RWPE2 (cell line): ENCODE measurements around the gene OTOF.

Experiments
- ATAC-seq: fragments of 200-7000 bp; cut with Tn5 transposase; 3 replicates; pipeline ENCODE4 v1.9.1; 2021; ENCODE audit warnings: low read depth
- DNase-seq: peaks from one replicate; pipeline ENCODE4 v3.0.0-alpha.2; 2020; ENCODE audit warnings: low spot score
- H3K27ac ChIP-seq: fragments of 450-650 bp; 2 replicates; pipeline ENCODE4 v1.5.1; 2017; ENCODE audit warnings: mild to moderate bottlenecking; ENCODE audit not compliant: poor library complexity, severe bottlenecking
- H3K27me3 ChIP-seq: fragments of 250-450 bp; sonication (Bioruptor Pico); 2 replicates; pipeline ENCODE4 v1.5.1; 2021; ENCODE audit warnings: mild to moderate bottlenecking, moderate library complexity; ENCODE audit not compliant: insufficient read depth, poor library complexity, severe bottlenecking
- H3K36me3 ChIP-seq: fragments of 250-450 bp; sonication (Bioruptor Pico); 2 replicates; pipeline ENCODE4 v1.5.1; 2020; ENCODE audit warnings: low read depth, mild to moderate bottlenecking, moderate library complexity
- H3K4me1 ChIP-seq: fragments of 250-450 bp; sonication (Bioruptor Pico); 2 replicates; pipeline ENCODE4 v1.5.1; 2021; ENCODE audit warnings: mild to moderate bottlenecking, moderate library complexity; ENCODE audit not compliant: insufficient read depth, poor library complexity, severe bottlenecking
- H3K4me3 ChIP-seq: fragments of 250-450 bp; sonication (Bioruptor Pico); 2 replicates; pipeline ENCODE4 v1.5.1; 2021; ENCODE audit warnings: mild to moderate bottlenecking, moderate library complexity; ENCODE audit not compliant: severe bottlenecking
- H3K9me3 ChIP-seq: fragments of 250-450 bp; sonication (Bioruptor Pico); 2 replicates; pipeline ENCODE4 v1.5.1; 2021; ENCODE audit warnings: mild to moderate bottlenecking, moderate library complexity; ENCODE audit not compliant: severe bottlenecking
- TF ChIP-seq, protein P1 (sequence below): fragments of 450-650 bp; IDR thresholded peaks from one replicate; pipeline ENCODE4 v1.5.1; 2017; ENCODE audit warnings: mild to moderate bottlenecking, moderate library complexity; ENCODE audit not compliant: poor library complexity, severe bottlenecking

The OTOF gene

DNA sequence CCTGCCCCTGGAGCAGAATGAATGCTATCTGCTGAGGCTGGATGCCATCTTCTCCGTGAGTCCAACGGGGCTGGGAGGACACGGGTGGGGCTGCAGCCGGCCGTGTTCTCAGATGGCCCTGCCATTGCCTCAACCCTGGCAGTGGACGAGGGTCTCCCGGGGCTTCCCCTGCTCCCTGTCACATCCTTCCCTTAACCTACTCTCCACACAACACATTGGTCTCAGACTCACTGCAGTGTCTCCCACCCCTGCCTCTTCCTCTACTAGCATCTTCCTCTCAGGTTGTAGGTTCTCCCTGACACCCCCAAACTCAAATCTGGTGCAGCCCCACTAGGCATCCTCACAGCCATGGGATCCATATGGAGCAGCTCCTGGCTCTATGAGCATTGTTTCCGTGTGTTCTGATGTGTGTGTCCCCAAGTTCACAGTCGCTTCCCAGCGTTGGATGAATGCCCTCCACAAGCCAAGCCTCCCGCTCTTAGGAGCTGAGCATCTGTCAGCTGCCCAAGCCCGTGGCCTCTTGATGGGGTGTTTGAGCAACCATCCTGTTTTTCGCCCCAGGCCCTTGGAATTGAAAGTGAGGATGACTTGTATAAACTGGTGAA lies 27.8 kb downstream of the OTOF start:
- Histone ChIP-seq H3K27me3 (no peaks in the 10 kb centered on the region), H3K9me3 (no peaks in the 10 kb centered on the region), H3K27ac (no peak overlapping the region), H3K4me1 (no peaks in the 10 kb centered on the region), H3K36me3 (no peaks in the 10 kb centered on the region), H3K4me3 (no peak overlapping the region)
- TF ChIP-seq, protein P1, sequence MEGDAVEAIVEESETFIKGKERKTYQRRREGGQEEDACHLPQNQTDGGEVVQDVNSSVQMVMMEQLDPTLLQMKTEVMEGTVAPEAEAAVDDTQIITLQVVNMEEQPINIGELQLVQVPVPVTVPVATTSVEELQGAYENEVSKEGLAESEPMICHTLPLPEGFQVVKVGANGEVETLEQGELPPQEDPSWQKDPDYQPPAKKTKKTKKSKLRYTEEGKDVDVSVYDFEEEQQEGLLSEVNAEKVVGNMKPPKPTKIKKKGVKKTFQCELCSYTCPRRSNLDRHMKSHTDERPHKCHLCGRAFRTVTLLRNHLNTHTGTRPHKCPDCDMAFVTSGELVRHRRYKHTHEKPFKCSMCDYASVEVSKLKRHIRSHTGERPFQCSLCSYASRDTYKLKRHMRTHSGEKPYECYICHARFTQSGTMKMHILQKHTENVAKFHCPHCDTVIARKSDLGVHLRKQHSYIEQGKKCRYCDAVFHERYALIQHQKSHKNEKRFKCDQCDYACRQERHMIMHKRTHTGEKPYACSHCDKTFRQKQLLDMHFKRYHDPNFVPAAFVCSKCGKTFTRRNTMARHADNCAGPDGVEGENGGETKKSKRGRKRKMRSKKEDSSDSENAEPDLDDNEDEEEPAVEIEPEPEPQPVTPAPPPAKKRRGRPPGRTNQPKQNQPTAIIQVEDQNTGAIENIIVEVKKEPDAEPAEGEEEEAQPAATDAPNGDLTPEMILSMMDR: no peak
- no peak for ATAC-seq
- DNase-seq: no peak

DNA sequence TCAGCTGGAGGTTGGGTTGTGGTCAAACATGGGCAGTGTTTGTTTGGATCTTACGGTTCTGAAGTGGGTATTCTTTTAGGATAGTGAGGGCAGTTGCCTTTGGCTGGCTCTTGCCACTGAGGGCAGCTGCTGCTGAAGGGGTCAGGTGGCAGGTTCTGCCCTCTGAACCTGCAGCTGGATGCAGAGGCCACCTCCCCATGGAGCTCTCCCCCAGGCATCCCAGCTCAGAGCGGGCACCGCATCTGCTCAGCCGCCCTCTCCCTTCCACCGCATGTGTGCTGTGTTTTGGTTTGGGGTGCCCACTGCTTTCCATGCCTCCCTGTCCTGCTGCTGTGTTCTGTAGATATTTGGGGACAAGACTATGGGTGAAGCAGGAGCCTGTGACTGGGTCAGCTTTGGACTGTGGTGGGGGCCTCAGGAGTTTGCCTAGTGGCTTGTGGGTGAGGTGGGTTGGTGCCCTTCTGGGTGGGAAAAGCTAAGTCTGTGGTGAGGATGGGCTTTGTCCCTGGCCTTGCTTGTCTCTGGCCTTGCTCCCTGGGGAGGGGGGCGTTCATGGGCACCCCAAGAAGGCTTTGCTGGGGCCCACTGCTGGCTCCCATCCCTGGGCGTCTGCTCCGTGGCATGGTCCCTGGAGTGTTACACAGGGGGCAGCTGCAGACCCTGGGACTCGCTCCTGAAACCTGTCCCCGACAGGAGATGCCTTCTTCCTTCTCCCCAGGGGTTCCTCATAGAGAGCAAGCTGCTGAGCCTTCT lies 28.5 kb downstream of the OTOF start:
- TF ChIP-seq, protein P1: no peak
- H3K27me3 ChIP-seq: no peaks in the 10 kb centered on the region
- DNase-seq: no peak

DNA sequence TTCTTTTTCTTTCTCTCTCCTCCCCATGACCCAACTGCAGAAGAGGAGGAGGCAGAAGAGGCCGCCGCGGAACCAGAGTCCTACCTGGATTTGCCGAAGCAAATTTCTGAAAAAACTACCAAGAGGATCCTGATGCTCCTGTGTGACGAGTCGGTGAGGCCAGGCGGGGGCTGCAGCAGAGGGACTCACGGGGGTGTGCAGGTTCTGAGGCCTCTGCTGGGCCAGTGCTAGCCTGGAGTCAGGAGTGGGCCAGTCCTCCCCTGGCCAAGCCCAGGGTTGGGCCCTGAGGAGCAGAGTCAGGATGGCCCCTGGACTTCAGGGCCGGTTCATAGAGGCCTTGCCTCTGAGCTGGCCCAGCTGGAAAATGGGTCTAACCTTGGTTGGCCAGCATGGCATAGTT lies 29.3 kb downstream of the OTOF start:
- H3K27me3 ChIP-seq: no peaks in the 10 kb centered on the region
- DNase-seq (no peak), ATAC-seq (no peak)
- no peak overlapping the region for H3K27ac ChIP-seq
- H3K4me1 ChIP-seq: no peaks in the 10 kb centered on the region
- H3K9me3 ChIP-seq: no peaks in the 10 kb centered on the region
- H3K36me3 ChIP-seq: no peaks in the 10 kb centered on the region
- no peak overlapping the region for H3K4me3 ChIP-seq
- TF ChIP-seq, protein P1: no peak

More for the DNA sequence above, 28.5 kb downstream of the OTOF start:
- no peaks in the 10 kb centered on the region for H3K4me1 ChIP-seq
- no peak overlapping the region for H3K4me3 ChIP-seq
- no peak for ATAC-seq
- H3K9me3 ChIP-seq: no peaks in the 10 kb centered on the region
- H3K36me3 ChIP-seq: no peaks in the 10 kb centered on the region
- no peak overlapping the region for H3K27ac ChIP-seq

DNA sequence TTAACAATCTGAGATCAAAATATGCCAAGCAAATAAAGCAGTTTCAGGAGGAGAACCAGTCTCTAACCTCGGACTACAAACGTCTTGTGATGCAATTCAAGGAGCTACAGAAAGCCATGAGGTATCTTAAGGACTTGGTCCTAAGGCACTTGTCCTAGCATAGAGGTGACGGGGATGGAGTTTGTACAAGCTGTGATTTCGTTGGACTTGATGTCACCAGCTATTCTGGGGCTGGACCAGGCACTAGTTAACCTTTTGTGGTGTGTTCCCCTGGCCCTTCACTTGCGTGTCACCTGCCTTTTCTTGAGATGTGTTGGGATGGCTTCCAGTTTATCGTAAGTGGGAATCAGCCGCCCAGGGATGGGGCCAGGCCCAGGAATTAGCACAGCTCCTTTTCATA lies 33.7 kb downstream of the OTOF start:
- H3K36me3 ChIP-seq: no peaks in the 10 kb centered on the region
- H3K4me1 ChIP-seq: no peaks in the 10 kb centered on the region
- no peaks in the 10 kb centered on the region for H3K27me3 ChIP-seq
- DNase-seq: no peak
- no peak overlapping the region for H3K27ac ChIP-seq
- H3K9me3 ChIP-seq: no peaks in the 10 kb centered on the region
- TF ChIP-seq, protein P1: no peak
- no peak overlapping the region for H3K4me3 ChIP-seq
- no peak for ATAC-seq

DNA sequence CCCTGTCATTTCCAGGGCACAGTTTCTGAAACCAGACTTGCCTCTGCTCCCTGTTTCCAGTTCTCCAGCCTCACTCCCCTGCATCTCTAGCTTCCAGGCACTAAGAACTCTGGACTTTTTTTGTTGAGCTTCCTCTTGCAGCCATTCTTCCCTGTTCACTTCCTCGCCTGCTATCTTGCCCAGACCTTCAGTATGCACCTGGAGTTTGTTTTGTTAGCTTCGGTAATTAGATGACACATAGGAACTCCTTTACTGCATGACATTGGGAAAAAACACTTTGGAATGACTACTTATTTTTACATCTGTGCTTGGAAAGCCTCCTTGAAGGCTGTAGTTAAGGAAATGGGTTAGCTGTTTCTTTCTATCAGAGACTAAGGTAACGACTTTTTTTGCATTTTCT lies 35.2 kb downstream of the OTOF start:
- Histone ChIP-seq H3K27me3 (no peaks in the 10 kb centered on the region), H3K36me3 (no peaks in the 10 kb centered on the region), H3K9me3 (no peaks in the 10 kb centered on the region), H3K4me1 (no peaks in the 10 kb centered on the region), H3K4me3 (no peak overlapping the region), H3K27ac (no peak overlapping the region)
- DNase-seq: no peak
- TF ChIP-seq, protein P1: no peak
- no peak for ATAC-seq
